ENCODE data around the gene AHNAK.

GRCh38 chr11:62491571-62492329 is 54.9 kb downstream of the AHNAK start:
- TF ChIP-seq CTCF (conservative IDR thresholded peaks at IDR 0.05; ENCODE audit: low read length) (no peak), EZH2phosphoT487 (IDR thresholded peaks at IDR 0.05; ENCODE audit: borderline replicate concordance, low read depth, low read length) (no peak)

Data from OCI-LY7 (cell line).